PC-3 (cell line): ENCODE results near the gene PLCZ1.

Experiments
- EZH2phosphoT487 ChIP-seq: fragments of 300-600 bp; sonication (generic); IDR thresholded peaks from 2 replicates; pipeline ENCODE4 v1.6.1; 2018; ENCODE audit warnings: mild to moderate bottlenecking, antibody characterized with exemption, low read length, borderline replicate concordance
- TF ChIP-seq, protein P1 (sequence below): fragments of 300-600 bp; sonication (generic); conservative IDR thresholded peaks from 2 replicates; pipeline ENCODE4 v1.5.1; 2017; ENCODE audit warnings: antibody characterized with exemption, low read depth, mild to moderate bottlenecking, low read length

DNA sequence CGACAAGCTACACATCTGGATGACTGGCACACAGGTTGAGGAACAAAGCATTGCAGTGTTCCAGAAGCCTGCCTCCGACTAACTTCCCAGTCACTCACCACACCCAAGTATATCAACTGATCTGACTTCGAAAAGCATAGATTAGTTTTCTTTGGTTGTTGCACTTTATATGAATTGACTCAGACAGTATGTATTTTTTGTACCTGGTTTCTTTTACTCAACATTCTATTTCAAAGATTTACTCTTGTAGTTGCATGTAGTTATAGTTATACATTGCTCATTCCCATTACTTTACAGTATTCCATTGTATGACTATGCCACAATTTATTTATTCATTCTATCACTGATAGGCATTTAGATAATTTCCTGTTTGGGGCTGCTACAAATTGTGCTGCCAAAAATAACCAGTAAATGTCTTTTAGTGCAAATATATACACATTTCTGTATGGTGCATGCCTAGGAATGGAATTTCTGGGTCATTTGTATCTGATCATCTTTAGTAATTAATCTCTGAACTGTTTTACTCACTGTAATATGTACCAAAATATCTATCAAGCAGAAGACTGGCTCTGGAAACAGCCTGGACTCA, 17.8 kb downstream of the PLCZ1 start:
- TF ChIP-seq, protein P1, sequence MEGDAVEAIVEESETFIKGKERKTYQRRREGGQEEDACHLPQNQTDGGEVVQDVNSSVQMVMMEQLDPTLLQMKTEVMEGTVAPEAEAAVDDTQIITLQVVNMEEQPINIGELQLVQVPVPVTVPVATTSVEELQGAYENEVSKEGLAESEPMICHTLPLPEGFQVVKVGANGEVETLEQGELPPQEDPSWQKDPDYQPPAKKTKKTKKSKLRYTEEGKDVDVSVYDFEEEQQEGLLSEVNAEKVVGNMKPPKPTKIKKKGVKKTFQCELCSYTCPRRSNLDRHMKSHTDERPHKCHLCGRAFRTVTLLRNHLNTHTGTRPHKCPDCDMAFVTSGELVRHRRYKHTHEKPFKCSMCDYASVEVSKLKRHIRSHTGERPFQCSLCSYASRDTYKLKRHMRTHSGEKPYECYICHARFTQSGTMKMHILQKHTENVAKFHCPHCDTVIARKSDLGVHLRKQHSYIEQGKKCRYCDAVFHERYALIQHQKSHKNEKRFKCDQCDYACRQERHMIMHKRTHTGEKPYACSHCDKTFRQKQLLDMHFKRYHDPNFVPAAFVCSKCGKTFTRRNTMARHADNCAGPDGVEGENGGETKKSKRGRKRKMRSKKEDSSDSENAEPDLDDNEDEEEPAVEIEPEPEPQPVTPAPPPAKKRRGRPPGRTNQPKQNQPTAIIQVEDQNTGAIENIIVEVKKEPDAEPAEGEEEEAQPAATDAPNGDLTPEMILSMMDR: no peak
- TF ChIP-seq EZH2phosphoT487: no peak
